Embryonic facial prominence (tissue), 1 donor: ENCODE data around the gene ZMIZ1.

Source experiments
- DNase-seq: peaks from one replicate; pipeline ENCODE4 v3.0.0-alpha.2; 2016; ENCODE audit errors: extremely low spot score

The ZMIZ1 gene

GRCh38 chr10:79149662-79150443 is 81.1 kb downstream of the ZMIZ1 start:
- no peak for DNase-seq

- no peak for DNase-seq
Observed at GRCh38 chr10:79150444-79150754, 81.6 kb downstream of the ZMIZ1 start.

GRCh38 chr10:79152423-79152817 is 83.7 kb downstream of the ZMIZ1 start:
- DNase-seq, result no peak

GRCh38 chr10:79153745-79154144 is 85.0 kb downstream of the ZMIZ1 start:
- no peak for DNase-seq

- no peak for DNase-seq
Observed at GRCh38 chr10:79155301-79156081, 86.7 kb downstream of the ZMIZ1 start.

- DNase-seq, result no peak
Observed at GRCh38 chr10:79156334-79157274, 87.8 kb downstream of the ZMIZ1 start.

GRCh38 chr10:79158004-79158340 is 89.2 kb downstream of the ZMIZ1 start:
- no peak for DNase-seq

DNA sequence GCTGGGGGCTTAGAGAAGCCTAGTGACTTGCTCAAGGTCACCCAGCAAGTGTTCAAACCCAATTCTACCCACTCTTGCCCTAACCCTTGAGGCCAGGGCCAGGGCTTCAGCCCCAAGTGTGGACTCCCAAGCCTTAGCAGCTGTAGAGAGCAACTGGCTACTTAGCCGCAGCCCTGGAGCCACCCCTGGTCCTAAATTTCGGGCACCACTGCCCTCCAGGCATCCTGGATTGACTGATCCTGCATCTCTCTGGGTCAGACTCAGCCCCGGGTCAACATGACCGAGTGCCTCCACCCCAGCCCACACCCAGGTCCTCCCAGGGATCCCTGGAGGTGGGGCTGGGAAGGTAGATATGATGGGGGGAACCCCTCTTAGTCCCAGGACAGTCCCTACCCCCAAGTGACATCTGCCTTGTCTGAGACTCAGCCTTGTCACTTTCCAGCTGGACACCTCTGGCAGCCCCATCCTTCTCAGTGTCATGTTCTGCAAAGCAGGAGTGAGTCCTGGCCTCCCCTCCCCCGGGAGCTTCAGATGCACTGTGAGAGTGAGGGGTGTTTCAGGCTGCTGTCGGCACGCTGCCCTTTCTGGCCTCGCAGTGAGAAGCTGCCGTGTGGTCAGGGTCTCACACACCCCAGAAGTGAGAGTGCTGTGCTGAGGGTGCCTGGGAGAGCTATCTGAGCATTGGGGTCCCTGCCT is 89.8 kb downstream of the ZMIZ1 start:
- DNase-seq, result no peak

- no peak for DNase-seq
Observed at GRCh38 chr10:79159141-79159651, 90.4 kb downstream of the ZMIZ1 start.

- DNase-seq, result no peak
Observed at GRCh38 chr10:79159785-79160184, 91.0 kb downstream of the ZMIZ1 start.

GRCh38 chr10:79160191-79160590 is 91.4 kb downstream of the ZMIZ1 start:
- no peak for DNase-seq

- DNase-seq, result no peak
Observed at GRCh38 chr10:79161557-79161956, 92.8 kb downstream of the ZMIZ1 start.

DNA sequence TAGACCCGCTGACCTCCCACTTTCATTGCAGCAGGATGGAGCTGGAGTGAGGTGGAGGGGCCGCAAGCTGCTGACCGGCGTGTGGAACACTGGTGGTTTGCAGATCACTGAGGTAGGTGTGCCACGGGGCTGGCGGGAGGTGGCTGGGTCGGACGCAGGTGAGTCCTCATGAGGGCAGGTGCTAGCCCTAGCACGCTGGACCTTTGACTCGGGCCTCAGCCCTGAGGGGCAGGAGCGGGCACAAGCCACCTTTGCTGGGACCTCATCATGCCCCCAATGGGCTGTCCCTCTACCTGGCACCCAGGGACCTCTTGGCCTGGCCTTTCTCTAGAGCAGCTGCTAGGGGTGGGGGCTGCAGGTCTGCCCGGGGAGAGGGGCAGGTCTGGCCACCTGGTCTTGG is 93.3 kb downstream of the ZMIZ1 start:
- DNase-seq, result no peak

DNA sequence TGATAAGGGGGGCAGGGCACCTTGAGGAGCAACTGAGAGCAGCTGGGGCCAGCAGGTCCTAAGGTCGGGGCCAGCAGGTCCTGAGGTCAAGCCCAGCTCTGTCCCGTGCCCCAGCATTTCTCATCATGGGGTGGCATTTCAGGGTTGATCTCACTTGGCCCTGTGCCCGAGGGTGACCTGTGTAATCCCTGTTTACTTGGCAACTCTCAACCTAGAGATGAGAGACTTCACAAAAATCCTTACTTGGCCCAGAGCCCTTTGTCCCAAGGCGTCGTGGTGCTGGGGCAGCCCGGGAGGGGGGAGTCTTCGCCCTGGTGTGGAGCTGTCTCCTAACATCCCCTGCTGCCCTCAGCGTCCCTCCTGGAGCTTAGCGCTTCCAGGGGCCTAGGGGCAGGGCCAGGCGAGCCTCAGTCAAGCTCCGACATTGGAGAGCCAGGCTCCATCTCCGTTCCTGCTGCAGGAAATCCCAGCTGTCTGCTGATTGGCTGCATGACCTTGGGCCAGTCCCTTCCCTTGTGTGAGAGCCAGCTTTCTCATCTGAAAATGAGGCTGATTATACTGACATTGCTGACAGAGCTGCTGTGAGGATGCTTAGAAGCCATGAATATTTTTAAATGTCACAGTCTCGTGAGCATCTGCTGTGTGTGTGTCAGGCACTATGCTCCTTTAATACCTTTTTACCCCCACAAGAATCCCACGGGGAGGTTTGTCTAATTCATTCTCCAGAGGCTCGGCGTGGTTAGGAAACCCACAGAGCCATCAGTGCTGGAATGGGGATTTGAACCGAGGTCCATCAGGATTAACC is 94.3 kb downstream of the ZMIZ1 start:
- DNase-seq, result no peak

DNA sequence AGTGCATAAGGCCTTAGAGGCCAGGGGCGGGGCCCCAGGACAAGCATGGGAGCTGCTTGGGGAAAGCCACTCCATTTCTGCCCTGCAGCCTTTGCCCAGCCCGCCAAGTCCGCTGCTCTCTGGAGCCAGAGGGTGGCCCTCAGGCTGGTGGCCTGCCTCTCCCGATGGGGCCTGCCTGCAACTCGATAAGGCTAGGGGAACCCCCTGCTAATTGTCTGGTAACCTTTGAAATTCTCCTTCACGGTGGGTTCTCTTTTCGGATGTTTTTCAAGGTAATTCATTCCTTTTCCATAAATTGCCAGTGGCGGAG is 94.9 kb downstream of the ZMIZ1 start:
- DNase-seq, result no peak

DNA sequence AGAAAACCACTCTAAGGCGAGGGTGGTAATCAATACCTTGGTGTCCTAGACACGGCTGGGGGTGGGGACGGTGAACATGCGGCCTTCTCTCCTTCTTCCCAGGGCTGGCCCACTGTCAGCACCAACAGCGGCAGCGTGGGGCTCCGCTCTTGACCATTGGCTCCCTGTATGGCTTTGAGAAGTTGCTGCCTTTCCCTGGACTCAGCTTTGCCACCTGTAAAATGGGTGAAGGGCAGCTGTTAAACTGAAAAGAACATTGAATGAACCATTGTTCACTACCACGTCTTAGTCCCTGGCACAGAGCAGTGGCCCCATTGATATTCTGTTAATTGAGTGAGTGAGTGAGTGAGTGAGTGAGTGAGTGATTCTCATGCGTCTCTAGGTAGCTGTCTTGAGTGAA is 95.3 kb downstream of the ZMIZ1 start:
- no peak for DNase-seq

GRCh38 chr10:79165070-79165778 is 96.5 kb downstream of the ZMIZ1 start:
- DNase-seq, result no peak

DNA sequence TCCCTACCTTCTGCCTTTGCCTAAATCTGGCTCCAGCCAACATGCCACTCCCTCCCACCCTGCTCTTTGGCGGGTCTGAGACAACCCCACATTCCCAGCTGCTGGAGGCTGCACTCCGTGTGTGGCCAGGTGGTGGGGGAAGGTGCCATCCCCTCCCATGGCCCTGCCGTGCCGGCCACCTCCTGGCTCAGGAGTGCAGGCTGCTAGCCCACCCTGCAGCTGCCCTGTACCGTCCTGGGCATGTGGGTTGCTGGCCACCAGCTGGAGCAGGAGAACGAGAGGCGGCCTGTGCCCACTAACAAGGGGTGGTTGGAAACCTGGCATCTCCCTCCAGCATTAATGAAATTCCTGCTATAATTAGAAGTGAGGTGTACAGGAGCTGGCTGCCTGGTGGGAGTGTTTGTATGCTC is 97.6 kb downstream of the ZMIZ1 start:
- DNase-seq, result no peak

- DNase-seq, result no peak
Observed at GRCh38 chr10:79166741-79167140, 98.0 kb downstream of the ZMIZ1 start.

DNA sequence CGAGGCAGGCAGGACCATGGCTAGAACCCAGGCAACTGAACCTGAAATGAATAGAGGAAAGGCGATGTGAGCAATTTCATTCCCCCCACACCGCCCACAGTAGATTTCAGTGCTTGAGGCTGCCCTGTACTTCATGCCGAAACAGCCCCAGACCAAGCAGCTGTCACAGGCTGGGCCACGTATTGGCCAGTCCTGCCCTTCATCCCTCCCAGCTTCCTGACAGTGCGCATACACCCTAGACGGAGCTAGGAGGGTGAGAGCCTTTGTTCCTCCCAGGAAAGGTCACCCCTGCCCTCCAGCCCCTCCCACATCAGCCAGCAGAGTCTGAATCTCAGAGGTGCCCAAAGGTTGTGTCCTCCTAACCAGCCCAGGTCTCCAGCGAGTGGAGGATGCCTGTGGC is 98.8 kb downstream of the ZMIZ1 start:
- DNase-seq, result no peak
